ENCODE measurements around the gene GCC2.

DNA sequence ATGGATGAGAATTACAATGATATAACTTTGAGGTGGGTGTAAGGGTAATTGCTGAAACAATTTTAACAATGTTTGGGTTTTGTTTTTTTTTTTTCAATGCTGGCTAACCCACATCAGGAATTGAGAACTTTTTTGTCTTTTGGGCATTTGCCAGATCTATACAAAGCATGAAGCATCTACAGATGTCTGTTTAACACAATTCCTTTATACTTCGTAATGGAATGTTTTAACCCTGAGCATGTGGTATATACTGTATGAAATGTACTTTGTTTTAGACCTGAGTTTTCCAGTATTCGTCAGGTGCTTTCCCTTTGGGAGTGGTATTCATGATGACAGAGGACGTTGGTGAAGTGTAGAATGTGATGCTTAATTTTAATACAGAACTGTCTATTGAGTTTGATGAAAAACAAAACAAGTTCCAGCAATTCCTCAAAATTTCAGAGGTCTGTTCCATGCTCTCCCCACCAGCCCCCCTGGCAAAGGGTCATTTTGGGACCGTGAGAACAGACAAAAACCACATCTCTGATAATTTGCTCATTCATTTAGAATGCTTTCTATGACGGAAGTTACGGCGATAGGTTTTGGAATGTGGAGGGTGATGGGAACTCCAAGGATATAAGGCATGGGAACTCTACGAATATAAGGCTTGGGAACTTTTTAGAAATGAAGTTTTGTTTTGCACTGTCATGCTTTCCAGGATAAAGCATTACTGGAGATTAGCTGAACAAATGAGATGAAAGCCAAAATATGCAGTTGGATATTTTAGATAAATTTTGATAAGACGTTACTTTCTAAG lies 99.4 kb downstream of the GCC2 start:
- TF ChIP-seq, protein P1, sequence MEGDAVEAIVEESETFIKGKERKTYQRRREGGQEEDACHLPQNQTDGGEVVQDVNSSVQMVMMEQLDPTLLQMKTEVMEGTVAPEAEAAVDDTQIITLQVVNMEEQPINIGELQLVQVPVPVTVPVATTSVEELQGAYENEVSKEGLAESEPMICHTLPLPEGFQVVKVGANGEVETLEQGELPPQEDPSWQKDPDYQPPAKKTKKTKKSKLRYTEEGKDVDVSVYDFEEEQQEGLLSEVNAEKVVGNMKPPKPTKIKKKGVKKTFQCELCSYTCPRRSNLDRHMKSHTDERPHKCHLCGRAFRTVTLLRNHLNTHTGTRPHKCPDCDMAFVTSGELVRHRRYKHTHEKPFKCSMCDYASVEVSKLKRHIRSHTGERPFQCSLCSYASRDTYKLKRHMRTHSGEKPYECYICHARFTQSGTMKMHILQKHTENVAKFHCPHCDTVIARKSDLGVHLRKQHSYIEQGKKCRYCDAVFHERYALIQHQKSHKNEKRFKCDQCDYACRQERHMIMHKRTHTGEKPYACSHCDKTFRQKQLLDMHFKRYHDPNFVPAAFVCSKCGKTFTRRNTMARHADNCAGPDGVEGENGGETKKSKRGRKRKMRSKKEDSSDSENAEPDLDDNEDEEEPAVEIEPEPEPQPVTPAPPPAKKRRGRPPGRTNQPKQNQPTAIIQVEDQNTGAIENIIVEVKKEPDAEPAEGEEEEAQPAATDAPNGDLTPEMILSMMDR (IDR thresholded peaks at IDR 0.05) = no peak
- TF ChIP-seq POLR2A (IDR thresholded peaks at IDR 0.05) = no peak
- TF ChIP-seq POLR2AphosphoS5 (IDR thresholded peaks at IDR 0.05) = no peak
